Right hindlimb (tissue), 1 donor: ENCODE data around the gene TRIM46.

Source experiments
- DNase-seq: peaks from one replicate; pipeline ENCODE4 v3.0.0-alpha.2; 2018

TRIM46 gene, protein sequence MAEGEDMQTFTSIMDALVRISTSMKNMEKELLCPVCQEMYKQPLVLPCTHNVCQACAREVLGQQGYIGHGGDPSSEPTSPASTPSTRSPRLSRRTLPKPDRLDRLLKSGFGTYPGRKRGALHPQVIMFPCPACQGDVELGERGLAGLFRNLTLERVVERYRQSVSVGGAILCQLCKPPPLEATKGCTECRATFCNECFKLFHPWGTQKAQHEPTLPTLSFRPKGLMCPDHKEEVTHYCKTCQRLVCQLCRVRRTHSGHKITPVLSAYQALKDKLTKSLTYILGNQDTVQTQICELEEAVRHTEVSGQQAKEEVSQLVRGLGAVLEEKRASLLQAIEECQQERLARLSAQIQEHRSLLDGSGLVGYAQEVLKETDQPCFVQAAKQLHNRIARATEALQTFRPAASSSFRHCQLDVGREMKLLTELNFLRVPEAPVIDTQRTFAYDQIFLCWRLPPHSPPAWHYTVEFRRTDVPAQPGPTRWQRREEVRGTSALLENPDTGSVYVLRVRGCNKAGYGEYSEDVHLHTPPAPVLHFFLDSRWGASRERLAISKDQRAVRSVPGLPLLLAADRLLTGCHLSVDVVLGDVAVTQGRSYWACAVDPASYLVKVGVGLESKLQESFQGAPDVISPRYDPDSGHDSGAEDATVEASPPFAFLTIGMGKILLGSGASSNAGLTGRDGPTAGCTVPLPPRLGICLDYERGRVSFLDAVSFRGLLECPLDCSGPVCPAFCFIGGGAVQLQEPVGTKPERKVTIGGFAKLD

DNA sequence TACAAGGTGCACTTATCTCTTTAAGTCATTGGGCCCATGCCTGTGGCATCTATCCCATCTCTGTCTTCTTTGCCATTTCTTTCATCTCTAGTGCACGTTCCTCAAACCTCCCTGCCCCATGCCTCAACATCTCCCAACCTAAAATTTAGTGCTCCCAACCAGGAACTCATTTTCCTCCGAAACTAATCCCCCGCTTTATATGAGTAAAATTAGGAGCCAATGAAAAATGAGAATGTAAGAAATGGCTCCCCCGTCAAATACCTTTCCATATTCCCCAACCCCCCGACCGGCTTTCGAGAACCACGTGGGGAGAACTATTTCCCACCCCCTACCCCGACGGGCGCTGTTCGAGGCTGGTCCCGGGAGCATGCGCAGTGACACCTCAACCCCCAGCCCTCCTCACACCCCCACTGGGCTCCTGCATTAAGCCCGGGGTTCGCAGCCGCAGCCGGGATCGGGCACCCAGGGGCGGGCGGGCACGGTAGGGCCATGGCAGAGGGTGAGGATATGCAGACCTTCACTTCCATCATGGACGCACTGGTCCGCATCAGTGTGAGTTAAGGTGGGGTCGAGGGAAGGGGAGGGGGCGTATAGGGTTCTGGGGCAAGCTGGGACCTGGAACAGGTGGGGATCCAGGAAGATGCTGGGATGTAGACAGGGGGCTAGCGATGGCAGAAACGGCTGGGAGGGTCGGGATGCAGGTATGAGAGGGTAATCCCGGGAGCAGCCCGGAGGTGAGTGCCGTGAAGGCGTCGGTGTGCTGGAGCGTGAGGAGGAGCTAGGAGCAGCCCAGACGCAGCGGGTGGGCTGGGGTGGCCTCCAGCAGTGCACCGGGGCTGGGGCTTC, at the start of gene TRIM46:
TRIM46 (plus strand) TSS at position 372 of the 846 bp plus-strand sequence; CDS start at position 490, 118 bp downstream.
- peak; percentile 52 for DNase-seq

- DNase-seq = no peak
Observed at GRCh38 chr1:155124503-155125463, 48.9 kb upstream of the TRIM46 start.

- no peak for DNase-seq
Observed at GRCh38 chr1:155125511-155125945, 48.1 kb upstream of the TRIM46 start.

DNA sequence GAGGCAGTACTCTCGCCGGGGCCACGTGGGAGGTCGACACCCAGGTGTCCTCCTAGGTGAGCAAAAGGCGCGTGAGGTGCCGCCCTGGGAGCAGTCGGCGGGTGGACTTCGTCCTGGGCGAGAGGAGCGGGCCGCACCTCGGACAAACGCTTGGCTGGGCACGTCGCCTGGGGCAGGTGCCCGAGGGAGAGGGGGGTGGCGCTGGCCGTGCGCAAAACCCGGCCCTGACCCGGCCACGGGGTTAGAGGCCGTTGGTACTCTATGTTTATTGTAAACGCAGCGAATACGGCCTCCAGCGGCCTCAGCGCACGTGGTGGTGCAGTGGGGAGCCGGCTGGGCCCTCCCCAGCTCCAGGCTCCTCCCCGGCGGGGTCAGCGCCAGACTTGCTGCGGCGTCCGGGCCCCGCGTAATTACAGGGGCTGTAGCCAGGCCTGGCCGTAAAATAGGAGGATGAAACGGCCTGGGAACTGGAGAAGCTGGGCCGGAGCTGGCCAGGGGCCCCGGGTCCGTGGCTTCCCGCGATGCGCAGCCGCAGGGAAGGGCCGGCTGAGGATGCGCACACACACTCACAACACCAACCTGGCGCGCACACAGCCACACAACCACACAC, 47.6 kb upstream of the TRIM46 start:
- peak; percentile 80 for DNase-seq

GRCh38 chr1:155126556-155127104, 47.0 kb upstream of the TRIM46 start:
- DNase-seq = peak; percentile 42

DNA sequence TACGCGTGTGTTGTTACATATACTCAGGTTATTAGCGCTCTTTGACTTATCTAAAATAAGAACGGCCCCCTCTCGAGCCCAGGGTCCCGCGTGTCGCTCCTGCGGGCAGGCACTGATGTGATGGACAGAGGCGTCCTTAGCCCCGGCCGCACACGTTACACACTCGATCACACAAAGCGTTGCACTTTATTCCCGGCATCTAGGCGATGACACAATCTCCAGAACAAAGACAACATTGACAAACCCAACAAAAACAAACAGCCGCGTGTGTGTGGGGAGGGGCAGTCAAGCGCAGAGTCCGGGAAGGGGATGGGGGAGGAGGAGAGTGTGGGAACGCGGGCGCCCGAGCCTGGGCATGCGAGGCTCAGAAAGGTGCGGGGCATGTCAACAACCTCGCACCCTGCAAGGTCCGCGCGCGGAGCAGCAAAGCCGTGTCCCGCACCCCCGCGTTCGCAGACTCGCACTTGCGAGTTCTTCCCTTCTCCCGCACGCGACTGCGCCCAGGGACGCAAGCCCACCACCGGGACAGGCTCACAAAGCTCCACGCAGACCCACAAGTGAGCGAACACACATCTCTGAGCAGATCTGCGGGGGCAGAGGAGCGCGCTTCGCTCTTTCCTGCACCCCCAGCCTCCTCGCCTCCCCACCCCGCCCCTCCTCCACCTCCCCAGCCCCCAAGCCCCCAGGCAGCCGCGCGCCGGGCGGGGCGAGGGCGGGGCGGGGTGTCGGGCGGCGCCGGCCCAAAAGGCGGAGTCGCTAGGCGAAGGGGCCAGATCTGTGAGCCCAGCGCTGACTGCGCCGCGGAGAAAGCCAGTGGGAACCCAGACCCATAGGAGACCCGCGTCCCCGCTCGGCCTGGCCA, 46.3 kb upstream of the TRIM46 start, which contains the start of gene EFNA1:
EFNA1 (plus strand) TSS at position 772 of the 862 bp plus-strand sequence. CDS start 102 bp downstream, outside the sequence.
- peak; percentile 68 for DNase-seq

DNA sequence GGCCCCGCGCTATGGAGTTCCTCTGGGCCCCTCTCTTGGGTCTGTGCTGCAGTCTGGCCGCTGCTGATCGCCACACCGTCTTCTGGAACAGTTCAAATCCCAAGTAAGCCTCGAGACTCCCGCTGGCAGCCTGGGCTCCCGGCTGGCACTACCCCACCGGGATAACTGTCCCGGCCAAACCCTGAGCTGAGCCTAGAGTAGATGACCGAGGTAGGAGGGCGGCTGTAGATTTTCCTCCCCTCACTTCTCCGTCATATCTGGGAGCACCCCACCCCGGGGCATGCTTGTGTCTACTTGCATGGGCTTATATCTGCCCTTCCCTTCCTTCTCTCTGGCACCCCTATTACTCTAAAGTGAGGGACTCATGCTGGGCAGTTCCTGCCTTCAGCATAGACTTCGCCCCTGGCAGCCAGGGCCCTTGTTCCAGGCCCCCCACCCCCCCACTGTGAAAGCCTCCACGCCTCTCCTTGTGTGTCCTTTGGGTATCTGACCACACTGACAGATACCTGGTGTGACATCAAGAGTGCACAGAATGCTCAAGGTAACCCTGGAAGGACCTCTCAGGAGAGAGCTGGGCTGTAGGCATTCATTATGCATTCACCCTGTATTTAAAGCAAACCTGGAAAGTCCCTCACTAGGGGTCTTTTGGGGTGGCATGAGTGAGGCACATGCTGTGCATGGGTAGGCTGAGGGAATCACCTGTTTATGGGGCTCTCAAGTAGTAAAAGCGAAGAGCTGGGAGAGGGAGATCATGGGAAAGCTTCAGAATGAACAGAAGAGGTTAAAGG, 45.5 kb upstream of the TRIM46 start:
- no peak for DNase-seq

DNA sequence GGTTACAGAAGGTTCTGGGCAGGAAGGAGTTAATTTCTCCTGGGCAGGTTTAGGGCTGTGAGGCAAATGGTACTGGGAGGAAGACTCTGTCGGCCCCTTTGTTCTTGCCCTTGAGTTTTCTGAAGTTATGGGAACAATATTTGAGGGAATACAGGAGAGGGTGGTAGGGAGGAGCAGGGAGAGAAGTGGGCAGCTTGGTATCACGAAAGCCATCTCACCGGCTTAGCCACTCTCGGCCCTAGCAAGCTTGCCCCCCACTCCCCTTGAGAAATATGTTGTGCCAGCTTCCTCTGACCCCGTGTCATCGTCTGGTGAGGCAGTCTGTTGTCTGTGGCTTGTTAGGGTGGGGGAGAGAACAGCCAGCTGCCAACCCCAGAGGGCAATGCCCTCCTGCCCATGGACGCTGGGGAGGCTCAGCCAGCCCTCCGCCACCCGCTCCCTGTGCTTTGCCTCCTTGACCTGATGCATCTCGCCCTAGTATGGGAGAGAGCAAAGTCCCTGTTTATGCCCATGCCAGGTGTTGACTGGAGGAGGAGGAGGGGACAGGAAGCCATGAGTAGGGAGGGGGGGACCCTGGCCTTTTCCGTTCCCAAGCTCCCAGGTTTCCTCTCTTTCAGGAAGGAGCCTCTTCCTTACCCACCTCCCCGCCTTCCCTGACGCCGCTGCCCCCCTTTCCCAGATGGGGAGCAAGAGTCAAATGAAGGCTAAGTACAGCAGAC, 44.7 kb upstream of the TRIM46 start:
- no peak for DNase-seq

GRCh38 chr1:155130272-155131006, 43.2 kb upstream of the TRIM46 start:
- DNase-seq = no peak

DNA sequence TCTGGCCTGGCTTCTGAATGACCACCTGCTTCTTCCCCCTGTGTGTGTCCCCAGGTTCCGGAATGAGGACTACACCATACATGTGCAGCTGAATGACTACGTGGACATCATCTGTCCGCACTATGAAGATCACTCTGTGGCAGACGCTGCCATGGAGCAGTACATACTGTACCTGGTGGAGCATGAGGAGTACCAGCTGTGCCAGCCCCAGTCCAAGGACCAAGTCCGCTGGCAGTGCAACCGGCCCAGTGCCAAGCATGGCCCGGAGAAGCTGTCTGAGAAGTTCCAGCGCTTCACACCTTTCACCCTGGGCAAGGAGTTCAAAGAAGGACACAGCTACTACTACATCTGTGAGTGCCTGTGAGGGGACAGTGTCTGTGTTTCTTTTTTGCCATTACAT, 42.4 kb upstream of the TRIM46 start:
- DNase-seq = no peak

DNA sequence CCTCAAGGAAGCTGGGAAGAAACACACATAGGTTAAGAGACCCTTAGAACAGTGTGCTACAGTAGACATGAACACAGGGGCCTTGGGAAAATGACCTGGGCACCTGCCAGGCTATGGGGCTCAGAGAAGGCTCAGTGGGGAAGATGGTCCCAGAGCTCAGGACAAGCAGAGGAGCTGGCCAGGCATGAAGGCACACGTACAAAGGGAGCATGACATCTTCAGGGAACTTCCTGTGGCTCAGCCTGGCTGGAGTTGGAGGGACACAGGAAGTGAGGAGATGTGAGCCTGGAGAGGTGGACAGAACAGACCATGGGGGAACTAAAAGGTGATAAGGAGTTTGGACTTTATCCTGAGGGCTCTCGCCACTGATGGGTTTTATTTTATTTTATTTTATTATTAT, 41.8 kb upstream of the TRIM46 start:
- DNase-seq = no peak

- no peak for DNase-seq
Observed at GRCh38 chr1:155133799-155134281, 39.8 kb upstream of the TRIM46 start.

DNA sequence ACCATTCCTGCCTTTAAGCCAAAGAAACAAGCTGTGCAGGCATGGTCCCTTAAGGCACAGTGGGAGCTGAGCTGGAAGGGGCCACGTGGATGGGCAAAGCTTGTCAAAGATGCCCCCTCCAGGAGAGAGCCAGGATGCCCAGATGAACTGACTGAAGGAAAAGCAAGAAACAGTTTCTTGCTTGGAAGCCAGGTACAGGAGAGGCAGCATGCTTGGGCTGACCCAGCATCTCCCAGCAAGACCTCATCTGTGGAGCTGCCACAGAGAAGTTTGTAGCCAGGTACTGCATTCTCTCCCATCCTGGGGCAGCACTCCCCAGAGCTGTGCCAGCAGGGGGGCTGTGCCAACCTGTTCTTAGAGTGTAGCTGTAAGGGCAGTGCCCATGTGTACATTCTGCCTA, 39.3 kb upstream of the TRIM46 start:
- DNase-seq = no peak

GRCh38 chr1:155134880-155135414, 38.7 kb upstream of the TRIM46 start:
- DNase-seq = peak; percentile 91

- peak; percentile 98 for DNase-seq
Observed at GRCh38 chr1:155135415-155136028, 38.1 kb upstream of the TRIM46 start, which contains the start of gene SLC50A1. TSS of gene SLC50A1 (plus strand) at chr1:155135852. CDS start at chr1:155135912, 60 bp downstream.

DNA sequence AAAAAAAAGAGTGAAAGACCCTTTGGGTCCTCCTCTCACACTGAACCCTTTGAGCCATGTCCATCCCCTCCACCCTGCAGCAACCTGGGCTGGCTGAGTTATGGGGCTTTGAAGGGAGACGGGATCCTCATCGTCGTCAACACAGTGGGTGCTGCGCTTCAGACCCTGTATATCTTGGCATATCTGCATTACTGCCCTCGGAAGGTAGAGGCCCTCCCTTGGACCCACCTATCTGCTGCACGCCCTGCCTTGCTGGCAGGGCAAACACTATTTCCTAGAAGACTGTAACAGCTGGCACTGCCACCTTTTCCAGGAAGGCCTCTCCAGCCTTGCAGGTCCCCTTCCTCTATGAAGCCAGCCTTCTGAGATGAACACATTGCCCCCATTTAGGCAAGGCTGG, 36.9 kb upstream of the TRIM46 start:
- no peak for DNase-seq
